PC-9 (cell line): Measurements from ENCODE around the gene SON. TPM values are rescaled to one million over a fixed set of nuclear protein-coding genes. Genes with fewer than 3 reads are reported as not detected.

Source experiments
- BruUV-seq: library from RNA; stranded (reverse); fragments of 400-500 nt; replicated peaks from 2 replicates; lab custom pipeline; 2021; lab: Mats Ljungman, UMichigan
- CTCF ChIA-PET: fragments of 300-600 bp; sonication (Branson Sonifier 250); formaldehyde crosslinking; loops from one replicate; lab custom pipeline; 2022; ENCODE audit warnings: antibody characterized with exemption; lab: Charles Lee
- POLR2A ChIA-PET: fragments of 300-600 bp; sonication (Branson Sonifier 250); formaldehyde crosslinking; loops from one replicate; lab custom pipeline; 2022; ENCODE audit warnings: antibody characterized with exemption; ENCODE audit not compliant: unreplicated experiment; lab: Charles Lee
- DNase-seq, 2 experiments: peaks; one replicate each; pipeline versions ENCODE4 v3.0.0 to v3.0.0-alpha.2; 2015 to 2022; ENCODE audit warnings: mixed read lengths in 1 of 2
- H2AFZ ChIP-seq: fragments of 200-600 bp; sonication (generic); 2 replicates; pipeline ENCODE4 v1.8.1; 2017; ENCODE audit warnings: antibody characterized with exemption
- H3F3A ChIP-seq: fragments of 200-600 bp; sonication (generic); 2 replicates; pipeline ENCODE4 v1.8.1; 2017; ENCODE audit warnings: antibody characterized with exemption, mild to moderate bottlenecking, low read depth; ENCODE audit not compliant: insufficient read depth
- H3K27ac ChIP-seq: fragments of 200-600 bp; sonication (generic); 2 replicates; pipeline ENCODE4 v1.6.1; 2016; ENCODE audit warnings: mixed run types
- H3K27me3 ChIP-seq: fragments of 200-600 bp; sonication (generic); 2 replicates; pipeline ENCODE4 v1.6.1; 2016; ENCODE audit warnings: low read depth, mixed run types; ENCODE audit not compliant: insufficient read depth
- H3K36me3 ChIP-seq: fragments of 200-600 bp; sonication (generic); 2 replicates; pipeline ENCODE4 v1.6.1; 2016; ENCODE audit warnings: low read depth, mixed run types
- H3K4me1 ChIP-seq: fragments of 200-600 bp; sonication (generic); replicated peaks from 2 replicates; pipeline ENCODE4 v1.6.1; 2016; ENCODE audit warnings: mixed run types; ENCODE audit not compliant: insufficient read depth
- H3K4me2 ChIP-seq: fragments of 200-600 bp; sonication (generic); 2 replicates; pipeline ENCODE4 v1.6.1; 2017; ENCODE audit warnings: mixed run types
- H3K4me3 ChIP-seq: fragments of 200-600 bp; sonication (generic); 2 replicates; pipeline ENCODE4 v1.6.1; 2016; ENCODE audit warnings: mixed run types
- H3K79me2 ChIP-seq: fragments of 200-600 bp; sonication (generic); 2 replicates; pipeline ENCODE4 v1.6.1; 2017; ENCODE audit warnings: low read depth, mixed run types
- H3K9me2 ChIP-seq: fragments of 200-600 bp; sonication (generic); 2 replicates; pipeline ENCODE4 v1.8.1; 2017; ENCODE audit warnings: mild to moderate bottlenecking; ENCODE audit not compliant: insufficient read depth
- H3K9me3 ChIP-seq: fragments of 200-600 bp; sonication (generic); 2 replicates; pipeline ENCODE4 v1.8.1; 2016; ENCODE audit warnings: low read depth; ENCODE audit not compliant: insufficient read depth
- H4K20me1 ChIP-seq: fragments of 200-600 bp; sonication (generic); 2 replicates; pipeline ENCODE4 v1.8.1; 2017; ENCODE audit not compliant: insufficient read depth
- EZH2 ChIP-seq: fragments of 200-600 bp; sonication (generic); IDR thresholded peaks from 2 replicates; pipeline ENCODE4 v1.8.0; 2017; ENCODE audit warnings: antibody characterized with exemption, low read depth
- intact Hi-C: fragments of 100-400 bp; cut with micrococcal nuclease; formaldehyde crosslinking; loops from one replicate; pipeline ENCODE4 v1.10.0; 2022; ENCODE audit not compliant: unreplicated experiment
- total RNA-seq: library from RNA; stranded (reverse); gene quantifications from 2 replicates; pipeline ENCODE4 v1.2.3, GENCODE V29; 2021
- TF ChIP-seq, protein P1 (sequence below): fragments of 200-600 bp; sonication (generic); conservative IDR thresholded peaks from 2 replicates; pipeline ENCODE4 v1.6.1; 2017; ENCODE audit warnings: mixed run types, antibody characterized with exemption, mild to moderate bottlenecking, moderate library complexity

SON gene
- total RNA-seq, 1 experiment from 2014 or later: 158 TPM

DNA sequence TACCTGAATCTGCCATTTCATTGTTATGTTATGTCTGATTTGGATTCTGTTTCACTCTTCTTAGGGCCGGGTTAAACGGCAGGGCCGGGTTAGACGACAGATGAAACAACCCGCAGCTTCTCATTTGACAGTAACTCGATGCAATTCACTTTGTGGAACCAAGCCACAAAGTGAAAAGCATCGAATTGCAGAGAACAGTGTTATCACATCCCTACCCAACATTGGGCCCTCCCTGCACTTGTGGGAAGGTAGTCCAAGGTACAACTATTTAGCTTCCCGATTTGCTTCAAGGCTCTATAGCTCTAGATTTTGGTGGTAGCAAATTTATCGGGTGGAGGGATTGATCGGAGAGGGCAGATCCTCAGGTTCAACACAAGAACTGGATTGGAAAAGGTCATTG, 17.0 kb downstream of the SON start:
- no TSS peak for BruUV-seq
- H4K20me1 ChIP-seq: peaks cover 45% of the 10 kb centered on the region

DNA sequence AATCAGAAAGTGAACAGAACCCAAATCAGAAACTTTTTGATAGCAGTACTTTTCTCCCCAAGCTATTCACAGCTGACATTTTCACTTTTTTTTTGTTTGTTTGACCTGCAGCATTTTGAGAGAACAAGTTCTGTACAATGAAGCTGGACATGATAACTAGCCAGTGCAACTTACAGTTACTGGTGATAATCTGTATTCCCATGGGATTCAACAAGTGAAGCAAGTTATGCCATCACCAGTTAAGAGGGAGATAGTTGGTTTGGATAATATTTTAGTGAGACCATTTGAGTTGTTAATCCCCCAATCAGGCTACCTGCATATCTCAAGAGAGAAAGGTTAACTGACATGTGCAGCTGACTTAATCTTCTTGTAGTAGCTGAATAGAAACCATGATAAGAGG, 18.1 kb downstream of the SON start:
- no TSS peak for BruUV-seq
- peaks cover 26% of the 10 kb centered on the region for H3K79me2 ChIP-seq
- H2AFZ ChIP-seq: no peak overlapping the region
- ChIA-PET CTCF (interaction anchor here (0.7 kb wide), 1 partner anchor 264 kb away, joined by 3 read pairs; no protein-coding TSS in a partner anchor), POLR2A (no interaction called here)
- no peak overlapping the region for H3K4me2 ChIP-seq
- no peaks in the 10 kb centered on the region for H3K4me1 ChIP-seq
- H3K27ac ChIP-seq: no peak overlapping the region
- peaks cover 5% of the 10 kb centered on the region; the same call in 1 of the 2 replicates for H3F3A ChIP-seq
- no peak overlapping the region for H3K4me3 ChIP-seq
- no peaks in the 10 kb centered on the region for H3K27me3 ChIP-seq
- peaks cover 43% of the 10 kb centered on the region for H4K20me1 ChIP-seq
- no peaks in the 10 kb centered on the region for H3K9me2 ChIP-seq
- peaks cover 35% of the 10 kb centered on the region for H3K36me3 ChIP-seq
- TF ChIP-seq EZH2: no peak
- TF ChIP-seq, protein P1, sequence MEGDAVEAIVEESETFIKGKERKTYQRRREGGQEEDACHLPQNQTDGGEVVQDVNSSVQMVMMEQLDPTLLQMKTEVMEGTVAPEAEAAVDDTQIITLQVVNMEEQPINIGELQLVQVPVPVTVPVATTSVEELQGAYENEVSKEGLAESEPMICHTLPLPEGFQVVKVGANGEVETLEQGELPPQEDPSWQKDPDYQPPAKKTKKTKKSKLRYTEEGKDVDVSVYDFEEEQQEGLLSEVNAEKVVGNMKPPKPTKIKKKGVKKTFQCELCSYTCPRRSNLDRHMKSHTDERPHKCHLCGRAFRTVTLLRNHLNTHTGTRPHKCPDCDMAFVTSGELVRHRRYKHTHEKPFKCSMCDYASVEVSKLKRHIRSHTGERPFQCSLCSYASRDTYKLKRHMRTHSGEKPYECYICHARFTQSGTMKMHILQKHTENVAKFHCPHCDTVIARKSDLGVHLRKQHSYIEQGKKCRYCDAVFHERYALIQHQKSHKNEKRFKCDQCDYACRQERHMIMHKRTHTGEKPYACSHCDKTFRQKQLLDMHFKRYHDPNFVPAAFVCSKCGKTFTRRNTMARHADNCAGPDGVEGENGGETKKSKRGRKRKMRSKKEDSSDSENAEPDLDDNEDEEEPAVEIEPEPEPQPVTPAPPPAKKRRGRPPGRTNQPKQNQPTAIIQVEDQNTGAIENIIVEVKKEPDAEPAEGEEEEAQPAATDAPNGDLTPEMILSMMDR: no peak
- H3K9me3 ChIP-seq: no peaks in the 10 kb centered on the region
- intact Hi-C loops: no loop called here
- DNase-seq: no peak

More for the DNA sequence above, 17.0 kb downstream of the SON start:
- intact Hi-C loops: no loop called here
- ChIA-PET CTCF (no interaction called here), POLR2A (no interaction called here)
- no peak for DNase-seq
- H3F3A ChIP-seq: peaks cover 5% of the 10 kb centered on the region; the same call in 1 of the 2 replicates
- H2AFZ ChIP-seq: no peak overlapping the region
- no peak overlapping the region for H3K4me2 ChIP-seq
- no peak for TF ChIP-seq EZH2
- TF ChIP-seq, protein P1: no peak
- no peak overlapping the region for H3K4me3 ChIP-seq
- no peaks in the 10 kb centered on the region for H3K9me2 ChIP-seq
- peaks cover 37% of the 10 kb centered on the region for H3K36me3 ChIP-seq
- no peaks in the 10 kb centered on the region for H3K27me3 ChIP-seq
- peaks cover 34% of the 10 kb centered on the region for H3K79me2 ChIP-seq
- H3K27ac ChIP-seq: no peak overlapping the region
- no peaks in the 10 kb centered on the region for H3K4me1 ChIP-seq
- no peaks in the 10 kb centered on the region for H3K9me3 ChIP-seq

DNA sequence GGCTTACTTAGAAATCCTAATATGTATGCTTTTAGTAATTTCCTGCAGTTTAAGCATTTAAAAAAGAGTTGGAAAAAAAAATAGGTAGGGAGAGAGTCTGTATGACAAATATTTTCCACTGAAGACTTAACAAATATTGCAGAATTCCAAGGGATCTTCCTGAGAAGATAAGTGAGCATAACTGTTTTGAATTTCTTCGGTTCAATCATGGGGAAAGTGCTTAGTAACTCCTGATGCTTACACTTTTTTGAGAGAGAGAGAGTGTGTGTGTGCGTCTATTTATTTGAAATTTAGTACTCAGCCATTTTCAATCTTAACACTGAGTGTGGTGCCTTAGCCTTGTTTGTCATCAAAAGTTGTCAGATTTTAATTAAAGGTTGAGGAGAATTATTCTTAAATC, 18.5 kb downstream of the SON start:
- BruUV-seq: no TSS peak

More for the DNA sequence above, 18.5 kb downstream of the SON start:
- Histone ChIP-seq H3K4me1 (no peaks in the 10 kb centered on the region), H3K4me2 (no peak overlapping the region), H3K27me3 (no peaks in the 10 kb centered on the region), H3K9me2 (no peaks in the 10 kb centered on the region), H3K27ac (no peak overlapping the region), H3K79me2 (peaks cover 22% of the 10 kb centered on the region), H3K9me3 (no peaks in the 10 kb centered on the region), H3K4me3 (no peak overlapping the region), H3K36me3 (peaks cover 33% of the 10 kb centered on the region), H4K20me1 (peaks cover 40% of the 10 kb centered on the region), H2AFZ (no peak overlapping the region), H3F3A (peaks cover 5% of the 10 kb centered on the region; the same call in 1 of the 2 replicates)
- TF ChIP-seq EZH2: no peak
- TF ChIP-seq, protein P1: no peak
- ChIA-PET POLR2A (no interaction called here), CTCF (no interaction called here)
- intact Hi-C loops: no loop called here
- no peak for DNase-seq
